Measurements from ENCODE around the gene C6orf62.
"Not testable (repeated sequence)": the region's sequence is repeated elsewhere in the genome, so short reads cannot be mapped to it uniquely, and the experiment has no call there.

C6orf62 gene

DNA sequence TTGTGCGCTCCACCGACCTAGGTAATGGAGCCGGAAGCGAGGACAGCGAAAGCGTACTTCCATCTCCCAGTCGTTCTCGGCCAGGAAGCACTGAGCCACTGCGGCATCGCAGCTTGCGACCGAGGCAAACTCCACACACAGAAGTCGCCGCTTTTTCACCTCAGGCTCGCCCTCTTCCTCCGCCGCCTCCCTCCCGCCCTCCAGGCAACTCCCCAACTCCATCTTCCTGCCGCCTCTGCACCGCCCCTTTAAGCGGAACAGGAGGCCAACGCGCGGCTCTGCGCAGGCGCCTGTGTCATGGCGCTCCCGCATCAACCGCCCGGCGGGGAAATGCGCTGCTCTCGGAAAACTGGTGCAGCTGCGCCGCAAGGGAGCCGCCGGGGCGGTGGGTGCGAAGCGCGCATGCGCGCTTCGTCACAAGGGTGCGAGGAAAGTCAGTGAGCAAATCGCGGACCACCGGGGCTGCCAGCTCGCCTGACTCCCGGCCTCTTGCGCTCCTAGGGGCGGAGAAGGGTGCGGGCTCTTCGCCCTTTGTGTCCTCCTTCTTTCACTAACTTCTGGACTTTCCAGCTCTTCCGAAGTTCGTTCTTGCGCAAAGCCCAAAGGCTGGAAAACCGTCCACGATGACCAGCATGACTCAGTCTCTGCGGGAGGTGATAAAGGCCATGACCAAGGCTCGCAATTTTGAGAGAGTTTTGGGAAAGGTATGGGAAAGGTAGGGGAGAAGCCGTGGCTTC is 52.1 kb downstream of the C6orf62 start, which contains the start of the genes ACOT13 and TDP2:
Gene ACOT13, plus strand, starts transcription at position 437 of the 737 bp plus-strand sequence. Its CDS starts 187 bp downstream, at position 624.
Gene TDP2, minus strand, starts transcription at position 259 of the 737 bp plus-strand sequence. Its CDS starts 37 bp downstream, at position 222.
- DNase-seq = peak; percentile 92 to 98 (median 96)

DNA sequence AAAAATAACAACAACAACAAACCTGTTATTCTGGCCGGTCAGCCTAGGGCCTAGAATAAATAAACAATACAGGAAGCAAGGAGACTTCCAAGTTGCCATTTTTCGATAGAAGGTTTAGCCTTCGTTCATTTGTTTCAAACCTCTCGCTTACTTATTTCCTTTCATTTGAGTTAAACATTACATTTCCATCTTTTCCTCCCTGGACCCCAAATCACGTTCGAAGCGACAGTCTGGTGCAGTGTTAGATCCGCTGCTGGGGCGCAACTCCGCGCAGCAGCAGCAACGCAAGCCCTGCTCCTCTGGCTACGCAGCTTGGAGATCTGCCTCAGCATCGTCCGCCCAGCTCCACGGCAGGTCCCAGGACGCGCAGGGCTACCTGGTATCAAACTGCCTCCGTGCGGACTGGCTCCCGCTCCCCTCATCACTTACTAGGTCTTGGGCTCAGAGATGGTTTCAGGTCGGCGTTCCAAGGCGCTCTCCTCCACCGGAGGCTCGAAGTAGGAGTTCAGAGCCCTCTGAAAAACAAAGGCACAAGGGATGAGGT is 52.8 kb downstream of the C6orf62 start:
- peak in 3 of 5 experiments; percentile 26 to 70 (median 29) for DNase-seq

DNA sequence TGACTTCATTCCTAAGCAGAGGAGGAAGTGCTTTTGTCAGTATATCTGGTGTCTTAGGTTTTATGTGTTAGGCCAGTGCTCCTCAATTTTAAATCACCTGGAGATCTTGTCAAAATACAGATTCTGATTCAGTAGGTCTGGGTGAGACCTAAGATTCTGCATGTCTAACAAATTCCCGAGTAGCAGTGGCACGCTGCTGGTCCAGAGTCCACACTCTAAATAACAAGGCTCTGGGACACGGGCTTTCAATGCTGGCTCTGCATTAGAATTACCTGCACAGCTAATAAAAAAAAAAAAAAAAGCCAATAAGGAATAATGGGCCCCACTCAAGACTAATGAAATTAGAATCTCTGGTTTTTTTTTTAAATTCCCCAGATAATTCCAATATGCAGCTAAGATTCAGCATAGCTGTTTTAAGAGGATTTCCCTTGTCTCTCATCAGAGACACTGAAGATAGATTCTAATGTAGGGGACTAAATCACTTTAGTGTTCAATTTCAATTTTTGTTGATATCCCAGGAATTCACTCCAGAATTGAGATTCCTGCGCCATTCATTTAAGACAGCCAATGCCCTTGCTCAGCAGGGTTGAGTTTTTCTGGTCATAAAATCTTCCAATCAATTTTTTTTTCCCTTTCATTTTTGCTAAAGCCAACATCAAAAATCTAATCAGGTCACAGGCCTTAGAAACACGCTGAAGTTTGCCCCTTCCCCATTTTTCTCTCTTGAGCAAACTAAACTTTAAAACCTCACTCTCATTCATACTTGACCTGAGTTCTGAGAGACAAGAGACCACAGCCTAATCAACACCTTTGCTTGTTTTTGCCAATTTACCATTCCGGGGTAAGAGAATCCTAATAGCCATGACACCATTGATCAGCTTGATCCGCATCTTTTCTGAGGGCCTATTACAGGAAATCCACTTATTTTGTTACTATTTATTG is 54.6 kb downstream of the C6orf62 start:
- no peak for DNase-seq

DNA sequence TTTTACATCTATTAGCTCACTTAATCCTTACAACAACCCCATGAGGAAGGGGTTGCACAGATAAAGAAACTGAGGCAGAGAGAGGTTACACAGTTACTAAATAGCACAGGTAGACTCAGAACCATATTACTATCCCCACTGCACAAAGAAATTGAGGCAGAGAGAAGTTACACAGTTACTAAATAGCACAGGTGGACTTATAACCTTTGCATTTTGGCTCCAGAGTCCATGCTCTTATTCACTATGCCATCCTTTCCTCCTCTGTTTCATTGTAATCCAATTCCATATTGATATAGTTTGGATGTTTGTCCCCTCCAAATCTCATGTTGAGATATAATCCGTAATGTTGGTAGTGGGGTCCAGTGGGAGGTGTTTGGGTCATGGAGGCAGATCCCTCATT is 55.8 kb downstream of the C6orf62 start:
- DNase-seq = no peak

DNA sequence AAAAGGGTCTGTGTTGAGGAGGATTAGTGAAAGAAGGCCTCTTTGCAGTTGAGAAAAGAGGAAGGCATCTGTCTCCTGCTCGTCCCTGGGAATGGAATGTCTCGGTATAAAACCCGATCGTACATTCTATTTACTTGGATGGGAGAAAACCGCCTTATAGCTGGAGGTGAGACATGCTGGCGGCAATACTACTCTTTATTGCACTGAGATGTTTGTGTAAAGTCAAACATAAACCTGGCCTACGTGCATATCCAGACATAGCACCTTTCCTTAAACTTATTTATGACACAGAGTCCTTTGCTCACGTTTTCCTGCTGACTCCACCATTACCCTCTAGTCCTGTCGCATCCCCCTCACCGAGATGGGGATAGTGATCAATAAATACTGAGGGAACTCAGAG is 56.7 kb downstream of the C6orf62 start:
- DNase-seq = no peak

DNA sequence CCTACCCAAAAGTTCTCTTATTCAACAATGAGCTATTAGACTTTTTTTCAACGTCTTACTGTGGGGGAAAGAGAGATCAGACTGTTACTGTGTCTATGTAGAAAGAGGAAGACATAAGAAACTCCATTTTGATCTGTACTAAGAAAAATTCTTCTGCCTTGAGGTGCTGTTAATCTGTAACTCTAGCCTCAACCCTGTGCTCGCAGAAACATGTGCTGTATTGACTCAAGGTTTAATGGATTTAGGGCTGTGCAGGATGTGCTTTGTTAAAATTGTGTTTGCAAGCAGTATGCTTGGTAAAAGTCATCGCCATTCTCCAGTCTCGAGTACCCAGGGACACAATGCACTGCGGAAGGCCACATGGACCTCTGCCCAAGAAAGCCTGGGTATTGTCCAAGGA is 57.2 kb downstream of the C6orf62 start:
- not testable (repeated sequence) for DNase-seq

DNA sequence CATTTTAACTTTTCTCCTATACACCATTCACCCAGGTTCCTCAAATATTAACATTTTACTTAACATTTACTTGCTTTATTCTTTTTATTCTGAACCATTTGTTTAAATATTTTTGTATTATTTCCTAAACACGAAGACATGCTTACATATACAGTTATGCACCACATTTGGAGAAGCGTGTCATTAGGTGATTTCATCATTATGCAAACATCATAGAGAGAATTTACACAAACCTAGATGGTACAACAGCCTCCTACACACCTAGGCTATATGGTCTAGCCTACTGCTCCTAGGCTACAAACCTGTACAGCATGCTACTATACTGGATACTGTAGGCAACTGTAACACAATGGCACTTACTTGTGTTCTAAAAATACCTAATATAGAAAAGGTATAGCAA is 58.8 kb downstream of the C6orf62 start:
- DNase-seq = no peak

DNA sequence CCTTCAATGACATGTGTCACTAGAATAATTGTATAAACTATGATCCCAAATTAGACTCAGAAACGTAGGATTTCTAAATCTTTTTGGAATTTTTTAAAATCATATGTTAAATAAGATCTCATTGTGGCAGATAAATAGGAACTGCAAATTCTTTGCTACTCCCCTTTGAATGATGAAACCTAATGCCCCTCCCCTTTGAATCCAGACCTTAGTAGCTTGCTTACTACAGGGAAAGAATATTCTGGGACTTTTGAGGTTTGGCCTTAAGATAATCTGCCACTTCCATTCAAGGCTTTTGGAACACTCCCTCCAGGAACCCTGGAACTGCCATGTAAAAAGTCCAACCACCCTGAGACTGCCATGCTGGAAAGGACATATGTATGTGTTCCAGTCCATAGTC is 59.4 kb downstream of the C6orf62 start:
- DNase-seq = no peak

DNA sequence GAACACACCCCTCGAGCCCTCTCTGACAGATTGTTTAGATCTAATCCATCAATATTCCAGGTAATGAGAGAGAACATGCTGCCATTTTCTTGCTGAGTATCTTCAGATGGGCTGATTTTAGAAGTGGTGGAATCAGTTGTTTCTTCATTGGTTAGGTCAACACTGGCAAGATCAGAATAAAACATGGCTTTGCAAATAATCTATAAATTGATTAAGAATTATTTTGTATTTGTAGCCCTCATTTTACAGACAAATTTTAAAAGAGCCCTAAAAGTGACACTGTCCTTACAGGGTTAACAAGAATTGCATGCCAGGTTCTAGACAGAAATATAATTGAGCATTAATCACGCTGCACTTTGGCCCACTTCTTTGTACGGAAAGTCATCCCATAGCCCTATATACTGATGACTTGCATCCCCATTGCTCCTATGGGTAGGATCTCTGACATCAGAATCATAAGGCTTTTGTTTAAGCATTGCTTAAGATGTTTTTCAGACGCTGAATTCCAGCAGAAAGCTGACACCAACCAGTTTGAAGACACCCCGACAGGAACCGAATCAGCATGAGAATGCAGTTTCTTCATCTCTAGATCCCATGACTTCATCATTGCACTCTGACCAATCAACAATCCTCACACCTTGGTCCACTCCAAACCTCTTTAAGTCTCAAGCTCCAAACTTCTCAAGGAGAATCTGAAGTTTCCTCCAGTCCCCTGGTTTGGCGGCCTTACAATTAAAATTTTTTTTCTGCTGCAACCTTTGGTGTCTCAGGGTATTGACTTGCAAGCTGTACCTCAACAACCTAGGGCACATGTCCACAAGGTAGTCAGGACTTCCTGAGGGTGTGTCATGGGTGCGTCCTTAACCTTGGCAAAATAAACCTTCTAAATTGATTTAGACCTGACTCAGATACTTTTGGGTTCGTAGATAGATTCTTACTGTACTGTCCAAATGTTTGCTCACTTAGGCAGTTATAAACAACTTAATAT is 60.1 kb downstream of the C6orf62 start:
- no peak for DNase-seq

DNA sequence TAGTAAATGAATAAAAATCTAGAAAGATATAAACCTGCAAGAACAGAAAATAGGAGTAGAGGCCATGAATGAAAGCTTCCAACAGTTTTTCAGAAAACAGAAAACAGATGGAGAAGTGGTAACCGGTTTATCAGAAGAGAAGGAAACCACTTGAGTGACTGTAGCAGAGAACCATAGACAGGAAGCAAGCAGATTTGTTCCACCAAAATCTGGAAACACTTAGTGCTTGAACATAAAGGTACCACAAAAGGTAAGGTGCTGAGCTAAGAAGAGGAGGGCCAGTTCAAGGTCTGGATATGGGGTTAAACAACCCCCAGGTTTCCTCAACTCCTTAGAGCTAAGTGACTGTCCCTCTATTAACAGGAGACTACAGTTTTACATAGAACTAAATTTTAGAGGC is 63.7 kb downstream of the C6orf62 start:
- DNase-seq = no peak

Measured in T-helper 2 cell (primary cell).